ENCODE data around the gene ZNF549. TPM values are rescaled to one million over a fixed set of nuclear protein-coding genes. Genes with fewer than 3 reads are reported as not detected.

The ZNF549 gene
- total and polyA plus RNA-seq, 2 donors from 2014 or later: 2.4 to 8.7 TPM

DNA sequence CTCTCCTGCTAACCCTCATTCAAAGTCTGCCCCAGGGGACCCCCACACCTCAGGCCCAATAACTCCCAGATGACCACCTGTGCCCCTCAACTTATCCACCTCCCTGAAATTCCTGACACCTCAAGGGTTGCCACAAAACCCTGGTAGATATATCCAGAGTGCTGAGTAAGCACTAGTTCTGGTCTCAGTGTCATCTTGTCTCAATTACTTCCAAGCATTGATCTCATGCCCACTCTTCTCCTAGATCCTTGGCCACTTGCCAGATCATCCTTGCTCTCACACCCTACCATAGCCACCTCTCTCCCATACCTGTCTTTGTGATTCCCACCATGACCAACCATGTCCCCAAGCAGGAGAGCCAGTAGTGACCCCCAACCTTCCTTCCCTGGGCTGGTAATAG is 49.5 kb downstream of the ZNF549 start:
- intact Hi-C loops (cut with DNase I): no loop called here
- no peak overlapping the region for H3K9ac ChIP-seq (ENCODE audit: low read length in 3 of 3)
- no peak overlapping the region for H3K27ac ChIP-seq (ENCODE audit: low read depth in 2 of 2, low read length in 2 of 2)
- peaks cover 4 to 5% (median 4%) of the 10 kb centered on the region in 3 donors for H3K4me1 ChIP-seq (ENCODE audit: control insufficient read depth in 2 of 3, insufficient read depth in 2 of 3, low read depth in 1 of 3, low read length in 3 of 3)
- peaks cover 14 to 54% (median 40%) of the 10 kb centered on the region in 3 donors for H3K9me3 ChIP-seq (ENCODE audit: control insufficient read depth in 2 of 3, insufficient read depth in 1 of 3, low read length in 3 of 3)
- no peaks in the 10 kb centered on the region for H3K27me3 ChIP-seq (ENCODE audit: control insufficient read depth, insufficient read depth, low read length)
- FAIRE-seq (no peak), DNase-seq (no peak)
- TF ChIP-seq, protein P1, sequence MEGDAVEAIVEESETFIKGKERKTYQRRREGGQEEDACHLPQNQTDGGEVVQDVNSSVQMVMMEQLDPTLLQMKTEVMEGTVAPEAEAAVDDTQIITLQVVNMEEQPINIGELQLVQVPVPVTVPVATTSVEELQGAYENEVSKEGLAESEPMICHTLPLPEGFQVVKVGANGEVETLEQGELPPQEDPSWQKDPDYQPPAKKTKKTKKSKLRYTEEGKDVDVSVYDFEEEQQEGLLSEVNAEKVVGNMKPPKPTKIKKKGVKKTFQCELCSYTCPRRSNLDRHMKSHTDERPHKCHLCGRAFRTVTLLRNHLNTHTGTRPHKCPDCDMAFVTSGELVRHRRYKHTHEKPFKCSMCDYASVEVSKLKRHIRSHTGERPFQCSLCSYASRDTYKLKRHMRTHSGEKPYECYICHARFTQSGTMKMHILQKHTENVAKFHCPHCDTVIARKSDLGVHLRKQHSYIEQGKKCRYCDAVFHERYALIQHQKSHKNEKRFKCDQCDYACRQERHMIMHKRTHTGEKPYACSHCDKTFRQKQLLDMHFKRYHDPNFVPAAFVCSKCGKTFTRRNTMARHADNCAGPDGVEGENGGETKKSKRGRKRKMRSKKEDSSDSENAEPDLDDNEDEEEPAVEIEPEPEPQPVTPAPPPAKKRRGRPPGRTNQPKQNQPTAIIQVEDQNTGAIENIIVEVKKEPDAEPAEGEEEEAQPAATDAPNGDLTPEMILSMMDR (IDR thresholded peaks at IDR 0.05; ENCODE audit: borderline replicate concordance, extremely low read depth, insufficient read depth): no peak
- H3K4me3 ChIP-seq (ENCODE audit: low read length in 3 of 3): peak overlapping the region in 1 of 3 donors; percentile 19
- H3K36me3 ChIP-seq (ENCODE audit: control insufficient read depth in 2 of 3, insufficient read depth in 3 of 3, low read length in 3 of 3): peaks cover 26 to 53% (median 42%) of the 10 kb centered on the region in 3 donors

GRCh38 chr19:57578487-57579205 is 51.5 kb downstream of the ZNF549 start, which contains the start of gene ZNF416:
Gene ZNF416, minus strand, starts transcription at chr19:57578911. Its CDS starts 207 bp downstream, at chr19:57578704.
- peak within 1 kb of the TSS; percentile 76 to 90 (median 85) for H3K4me3 ChIP-seq (ENCODE audit: low read length in 3 of 3)
- no peaks in the 10 kb centered on the region for H3K27me3 ChIP-seq (ENCODE audit: control insufficient read depth, insufficient read depth, low read length)
- intact Hi-C loops (cut with DNase I): no loop called here
- H3K9ac ChIP-seq (ENCODE audit: low read length in 3 of 3): peak within 1 kb of the TSS; percentile 42 to 87 (median 77)
- peaks cover 4 to 12% (median 4%) of the 10 kb centered on the region in 3 donors for H3K4me1 ChIP-seq (ENCODE audit: control insufficient read depth in 2 of 3, insufficient read depth in 2 of 3, low read depth in 1 of 3, low read length in 3 of 3)
- peak within 1 kb of the TSS in 1 of 2 donors; percentile 35 for H3K27ac ChIP-seq (ENCODE audit: low read depth in 2 of 2, low read length in 2 of 2)
- H3K9me3 ChIP-seq (ENCODE audit: control insufficient read depth in 2 of 3, insufficient read depth in 1 of 3, low read length in 3 of 3): peaks cover 8 to 39% (median 21%) of the 10 kb centered on the region in 3 donors
- TF ChIP-seq, protein P1 (IDR thresholded peaks at IDR 0.05; ENCODE audit: borderline replicate concordance, extremely low read depth, insufficient read depth): peak; percentile 13
- H3K36me3 ChIP-seq (ENCODE audit: control insufficient read depth in 2 of 3, insufficient read depth in 3 of 3, low read length in 3 of 3): peaks cover 18 to 33% (median 23%) of the 10 kb centered on the region in 3 donors
- DNase-seq (peak; percentile 98 to 100 (median 98)), FAIRE-seq (peak; percentile 96)

DNA sequence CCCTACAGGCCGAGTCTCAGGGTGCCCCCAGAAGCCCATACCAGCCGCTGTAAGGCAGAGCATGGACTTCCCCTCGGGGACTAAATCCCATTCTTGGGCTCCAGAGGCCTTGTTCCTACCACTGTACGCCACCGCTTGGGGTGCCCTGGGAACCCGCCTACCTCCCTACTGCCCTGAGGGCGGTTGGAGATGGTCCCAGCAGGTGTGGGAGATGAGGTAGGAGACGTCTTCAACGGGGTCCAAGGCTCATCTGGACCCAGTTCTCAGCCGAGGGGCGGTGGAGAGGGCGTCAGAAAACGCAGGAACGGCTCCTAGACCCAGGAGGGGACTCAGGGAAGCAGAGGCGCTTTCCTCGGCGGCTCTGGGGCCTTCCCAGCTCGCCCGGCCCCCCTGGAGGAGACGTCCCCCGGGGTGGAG is 56.0 kb downstream of the ZNF549 start:
- DNase-seq: peak in 1 of 5 donors; percentile 72
- TF ChIP-seq, protein P1 (IDR thresholded peaks at IDR 0.05; ENCODE audit: borderline replicate concordance, extremely low read depth, insufficient read depth): no peak
- intact Hi-C loops (cut with DNase I): no loop called here

More for the DNA sequence above, 56.0 kb downstream of the ZNF549 start:
- Histone ChIP-seq H3K9me3 (ENCODE audit: control insufficient read depth in 2 of 3, insufficient read depth in 1 of 3, low read length in 3 of 3) (peaks cover 4 to 23% (median 5%) of the 10 kb centered on the region in 3 donors), H3K9ac (ENCODE audit: low read length in 3 of 3) (no peak overlapping the region), H3K4me1 (ENCODE audit: control insufficient read depth in 2 of 3, insufficient read depth in 2 of 3, low read depth in 1 of 3, low read length in 3 of 3) (peaks cover 0 to 14% (median 0%) of the 10 kb centered on the region in 3 donors), H3K27ac (ENCODE audit: low read depth in 2 of 2, low read length in 2 of 2) (no peak overlapping the region), H3K4me3 (ENCODE audit: low read length in 3 of 3) (peak overlapping the region in 2 of 3 donors; percentile 23 to 81), H3K27me3 (ENCODE audit: control insufficient read depth, insufficient read depth, low read length) (no peaks in the 10 kb centered on the region), H3K36me3 (ENCODE audit: control insufficient read depth in 2 of 3, insufficient read depth in 3 of 3, low read length in 3 of 3) (peaks cover 0 to 3% (median 2%) of the 10 kb centered on the region in 3 donors)
- FAIRE-seq: no peak
